CD4-positive, alpha-beta T cell treated with Interleukin-6 for 4 hours (primary cell): ENCODE measurements around the gene SHB.

Experiments
- DNase-seq: peaks from one replicate; pipeline ENCODE4 v3.0.0-alpha.2; 2020; ENCODE audit warnings: mixed read lengths

SHB gene

GRCh38 chr9:37947977-37948376, 121.0 kb downstream of the SHB start:
- no peak for DNase-seq

GRCh38 chr9:37947471-37947870, 121.6 kb downstream of the SHB start:
- DNase-seq = no peak

- DNase-seq = no peak
These were observed 122.1 kb downstream of the SHB start for GRCh38 chr9:37946971-37947370.

- DNase-seq = no peak
These were observed 123.0 kb downstream of the SHB start for GRCh38 chr9:37946041-37946440.

- DNase-seq = no peak
These were observed 124.2 kb downstream of the SHB start for GRCh38 chr9:37944671-37945481.

GRCh38 chr9:37944266-37944650, 124.8 kb downstream of the SHB start:
- DNase-seq = no peak

GRCh38 chr9:37943345-37944265, 125.4 kb downstream of the SHB start:
- no peak for DNase-seq

- DNase-seq = no peak
These were observed 126.2 kb downstream of the SHB start for GRCh38 chr9:37942621-37943344.

GRCh38 chr9:37941253-37941652, 127.8 kb downstream of the SHB start:
- no peak for DNase-seq

- no peak for DNase-seq
These were observed 129.4 kb downstream of the SHB start for GRCh38 chr9:37939575-37940095.

GRCh38 chr9:37938121-37938891, 130.7 kb downstream of the SHB start:
- DNase-seq = no peak

GRCh38 chr9:37937366-37937765, 131.7 kb downstream of the SHB start:
- DNase-seq = no peak

GRCh38 chr9:37936965-37937364, 132.1 kb downstream of the SHB start:
- DNase-seq = no peak

- no peak for DNase-seq
These were observed 132.7 kb downstream of the SHB start for GRCh38 chr9:37936376-37936775.

- DNase-seq = no peak
These were observed 133.9 kb downstream of the SHB start for GRCh38 chr9:37935096-37935495.

- DNase-seq = no peak
These were observed 137.4 kb downstream of the SHB start for GRCh38 chr9:37931592-37931991.

- DNase-seq = no peak
These were observed 139.6 kb downstream of the SHB start for GRCh38 chr9:37929441-37929895.

GRCh38 chr9:37928552-37929430, 140.2 kb downstream of the SHB start:
- no peak for DNase-seq

GRCh38 chr9:37927601-37928551, 141.2 kb downstream of the SHB start:
- no peak for DNase-seq

- no peak for DNase-seq
These were observed 141.9 kb downstream of the SHB start for GRCh38 chr9:37927132-37927531.
